PC-9 (cell line): Measurements from ENCODE around the gene MYO5B.

Source experiments
- CTCF ChIP-seq: fragments of 200-600 bp; sonication (generic); conservative IDR thresholded peaks from 2 replicates; pipeline ENCODE4 v1.6.1; 2017; ENCODE audit warnings: mixed run types, antibody characterized with exemption, mild to moderate bottlenecking, moderate library complexity
- EZH2 ChIP-seq: fragments of 200-600 bp; sonication (generic); IDR thresholded peaks from 2 replicates; pipeline ENCODE4 v1.8.0; 2017; ENCODE audit warnings: antibody characterized with exemption, low read depth

DNA sequence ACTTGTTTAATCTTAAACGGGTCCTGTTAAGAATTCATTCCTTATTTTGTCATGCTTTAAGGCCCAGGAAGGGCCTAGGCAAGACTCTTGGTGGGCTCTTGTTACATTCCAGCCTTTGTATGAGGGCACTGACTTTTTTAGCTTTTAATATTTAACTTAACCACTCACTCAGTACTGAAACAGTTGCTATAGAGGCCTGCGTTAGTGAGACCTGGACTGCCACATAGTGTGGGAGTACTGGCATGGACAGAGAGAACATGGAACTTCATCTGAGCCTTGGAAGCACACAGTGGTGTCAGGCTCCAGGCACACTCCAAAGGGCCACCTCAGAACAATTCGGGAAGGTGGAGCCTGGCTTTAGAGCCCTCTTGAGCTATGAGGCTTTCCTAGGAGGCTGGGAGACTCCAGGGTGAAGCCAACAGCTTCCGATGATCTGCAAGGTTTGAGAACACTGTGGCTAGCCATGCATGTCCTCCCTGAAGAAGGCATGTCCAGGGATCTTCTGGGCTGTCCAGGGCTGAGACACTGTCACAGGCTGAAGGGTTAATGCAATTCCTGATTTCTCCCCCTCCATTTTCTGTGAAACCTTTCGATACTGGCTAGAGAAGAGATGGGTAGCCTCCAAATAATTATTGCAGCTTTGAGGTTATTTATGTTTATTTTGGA is 226.2 kb downstream of the MYO5B start:
- no peak for TF ChIP-seq CTCF
- TF ChIP-seq EZH2: no peak
